T-helper 1 cell treated with Interleukin-12 subunit alpha and Interleukin-12 subunit beta and Interleukin-4 antibody, amounts not matched to agents 30 μg/mL and 1 μg/mL, for 36 hours (primary cell): Measurements from ENCODE around the gene PPP1R2.
"Not testable (repeated sequence)": the region's sequence is repeated elsewhere in the genome, so short reads cannot be mapped to it uniquely, and the experiment has no call there.

Experiments used
- H3K27ac Mint-ChIP-seq: one replicate; pipeline ENCODE4 v1.8.0; 2021; ENCODE audit warnings: mild to moderate bottlenecking, mixed read lengths
- H3K27me3 Mint-ChIP-seq: one replicate; pipeline ENCODE4 v1.8.0; 2021; ENCODE audit warnings: low read depth, mixed read lengths
- H3K36me3 Mint-ChIP-seq: one replicate; pipeline ENCODE4 v1.8.0; 2021; ENCODE audit warnings: low read depth, mixed read lengths
- H3K4me1 Mint-ChIP-seq: one replicate; pipeline ENCODE4 v1.8.0; 2021; ENCODE audit warnings: low read depth, mixed read lengths
- H3K4me3 Mint-ChIP-seq: one replicate; pipeline ENCODE4 v1.8.0; 2021; ENCODE audit warnings: mild to moderate bottlenecking, moderate library complexity, mixed read lengths
- H3K9me3 Mint-ChIP-seq: one replicate; pipeline ENCODE4 v1.8.0; 2021; ENCODE audit warnings: mixed read lengths

The PPP1R2 gene

GRCh38 chr3:195542698-195543499, at the start of gene PPP1R2:
Gene PPP1R2 (minus strand): TSS chr3:195543325. CDS start chr3:195543025, 300 bp downstream.
- Mint-ChIP-seq H3K4me3 (peak within 1 kb of the TSS; percentile 94), H3K27me3 (no peaks in the 10 kb centered on the region), H3K36me3 (peaks cover 12% of the 10 kb centered on the region), H3K9me3 (no peaks in the 10 kb centered on the region), H3K4me1 (peaks cover 67% of the 10 kb centered on the region), H3K27ac (peak within 1 kb of the TSS; percentile 91)

GRCh38 chr3:195591852-195592251, 48.7 kb upstream of the PPP1R2 start:
- peaks cover 2% of the 10 kb centered on the region for H3K4me1 Mint-ChIP-seq
- no peaks in the 10 kb centered on the region for H3K27me3 Mint-ChIP-seq
- H3K27ac Mint-ChIP-seq = no peak overlapping the region
- no peak overlapping the region for H3K4me3 Mint-ChIP-seq
- no peaks in the 10 kb centered on the region for H3K36me3 Mint-ChIP-seq
- no peaks in the 10 kb centered on the region for H3K9me3 Mint-ChIP-seq

- Mint-ChIP-seq H3K36me3 (no peaks in the 10 kb centered on the region), H3K9me3 (no peaks in the 10 kb centered on the region), H3K4me1 (peaks cover 2% of the 10 kb centered on the region), H3K4me3 (no peak overlapping the region), H3K27me3 (no peaks in the 10 kb centered on the region), H3K27ac (no peak overlapping the region)
Observed at GRCh38 chr3:195591220-195591619, 48.1 kb upstream of the PPP1R2 start.

- not testable (repeated sequence) for H3K27me3 Mint-ChIP-seq, H3K4me1 Mint-ChIP-seq, H3K36me3 Mint-ChIP-seq, H3K27ac Mint-ChIP-seq, H3K4me3 Mint-ChIP-seq, H3K9me3 Mint-ChIP-seq
Observed at GRCh38 chr3:195590381-195590780, 47.3 kb upstream of the PPP1R2 start.

GRCh38 chr3:195589796-195590195, 46.7 kb upstream of the PPP1R2 start:
- not testable (repeated sequence) for H3K27me3 Mint-ChIP-seq, H3K36me3 Mint-ChIP-seq, H3K9me3 Mint-ChIP-seq, H3K27ac Mint-ChIP-seq, H3K4me3 Mint-ChIP-seq, H3K4me1 Mint-ChIP-seq

GRCh38 chr3:195587824-195588223, 44.7 kb upstream of the PPP1R2 start:
- Mint-ChIP-seq H3K9me3 (no peaks in the 10 kb centered on the region), H3K27me3 (no peaks in the 10 kb centered on the region), H3K4me1 (peaks cover 3% of the 10 kb centered on the region), H3K36me3 (no peaks in the 10 kb centered on the region), H3K27ac (no peak overlapping the region), H3K4me3 (no peak overlapping the region)

GRCh38 chr3:195587406-195587805, 44.3 kb upstream of the PPP1R2 start:
- Mint-ChIP-seq H3K4me3 (no peak overlapping the region), H3K9me3 (no peaks in the 10 kb centered on the region), H3K27ac (no peak overlapping the region), H3K36me3 (no peaks in the 10 kb centered on the region), H3K27me3 (no peaks in the 10 kb centered on the region), H3K4me1 (peaks cover 3% of the 10 kb centered on the region)

- H3K27ac Mint-ChIP-seq = no peak overlapping the region
- peaks cover 6% of the 10 kb centered on the region for H3K4me1 Mint-ChIP-seq
- H3K9me3 Mint-ChIP-seq = no peaks in the 10 kb centered on the region
- H3K4me3 Mint-ChIP-seq = no peak overlapping the region
- no peaks in the 10 kb centered on the region for H3K36me3 Mint-ChIP-seq
- H3K27me3 Mint-ChIP-seq = no peaks in the 10 kb centered on the region
Observed at GRCh38 chr3:195584543-195584870, 41.4 kb upstream of the PPP1R2 start.

GRCh38 chr3:195583831-195584542, 40.9 kb upstream of the PPP1R2 start, which contains the start of gene APOD:
Gene APOD (minus strand): TSS chr3:195583940. CDS start chr3:195579461, 4,479 bp downstream.
- Mint-ChIP-seq H3K27ac (no peak within 1 kb of the TSS), H3K36me3 (no peaks in the 10 kb centered on the region), H3K27me3 (no peaks in the 10 kb centered on the region), H3K9me3 (no peaks in the 10 kb centered on the region), H3K4me1 (peaks cover 6% of the 10 kb centered on the region), H3K4me3 (no peak within 1 kb of the TSS)

- no peaks in the 10 kb centered on the region for H3K36me3 Mint-ChIP-seq
- H3K4me1 Mint-ChIP-seq = peaks cover 7% of the 10 kb centered on the region
- no peaks in the 10 kb centered on the region for H3K27me3 Mint-ChIP-seq
- H3K9me3 Mint-ChIP-seq = no peaks in the 10 kb centered on the region
- H3K4me3 Mint-ChIP-seq = no peak overlapping the region
- no peak overlapping the region for H3K27ac Mint-ChIP-seq
Observed at GRCh38 chr3:195582947-195583346, 39.8 kb upstream of the PPP1R2 start.

- no peak overlapping the region for H3K27ac Mint-ChIP-seq
Observed at GRCh38 chr3:195580744-195581443, 37.8 kb upstream of the PPP1R2 start.

GRCh38 chr3:195579281-195579680, 36.2 kb upstream of the PPP1R2 start:
- Mint-ChIP-seq H3K4me1 (peaks cover 7% of the 10 kb centered on the region), H3K4me3 (no peak overlapping the region), H3K27me3 (peaks cover 1% of the 10 kb centered on the region), H3K36me3 (no peaks in the 10 kb centered on the region), H3K27ac (no peak overlapping the region), H3K9me3 (no peaks in the 10 kb centered on the region)

More at GRCh38 chr3:195580744-195581443, 37.8 kb upstream of the PPP1R2 start:
- no peaks in the 10 kb centered on the region for H3K9me3 Mint-ChIP-seq
- H3K36me3 Mint-ChIP-seq = no peaks in the 10 kb centered on the region
- H3K27me3 Mint-ChIP-seq = no peaks in the 10 kb centered on the region
- no peak overlapping the region for H3K4me3 Mint-ChIP-seq
- peaks cover 7% of the 10 kb centered on the region for H3K4me1 Mint-ChIP-seq

GRCh38 chr3:195578565-195578964, 35.4 kb upstream of the PPP1R2 start:
- no peak overlapping the region for H3K4me3 Mint-ChIP-seq
- H3K9me3 Mint-ChIP-seq = no peaks in the 10 kb centered on the region
- no peaks in the 10 kb centered on the region for H3K36me3 Mint-ChIP-seq
- H3K4me1 Mint-ChIP-seq = peaks cover 5% of the 10 kb centered on the region
- H3K27ac Mint-ChIP-seq = no peak overlapping the region
- H3K27me3 Mint-ChIP-seq = peaks cover 3% of the 10 kb centered on the region

- no peak overlapping the region for H3K4me3 Mint-ChIP-seq
- peaks cover 3% of the 10 kb centered on the region for H3K27me3 Mint-ChIP-seq
- H3K36me3 Mint-ChIP-seq = no peaks in the 10 kb centered on the region
- no peaks in the 10 kb centered on the region for H3K9me3 Mint-ChIP-seq
- H3K27ac Mint-ChIP-seq = no peak overlapping the region
- peaks cover 5% of the 10 kb centered on the region for H3K4me1 Mint-ChIP-seq
Observed at GRCh38 chr3:195577645-195578177, 34.6 kb upstream of the PPP1R2 start.
